Stimulated activated CD4-positive, alpha-beta T cell treated with anti-CD3 and anti-CD28 coated beads, Interleukin-15, amount 100 ng/mL, for 1 hour (primary cell): ENCODE results near the gene DUS4L.
A peak's percentile ranks its signal among the peaks of the same experiment; 100 is the strongest.
"Not testable (repeated sequence)": the region's sequence is repeated elsewhere in the genome, so short reads cannot be mapped to it uniquely, and the experiment has no call there.

ENCODE experiments used
- DNase-seq, 2 donors: peaks; one replicate each; pipeline ENCODE4 v3.0.0-alpha.2; 2020; ENCODE audit warnings: low read depth in 1 of 2, low spot score in 1 of 2

Gene DUS4L, protein sequence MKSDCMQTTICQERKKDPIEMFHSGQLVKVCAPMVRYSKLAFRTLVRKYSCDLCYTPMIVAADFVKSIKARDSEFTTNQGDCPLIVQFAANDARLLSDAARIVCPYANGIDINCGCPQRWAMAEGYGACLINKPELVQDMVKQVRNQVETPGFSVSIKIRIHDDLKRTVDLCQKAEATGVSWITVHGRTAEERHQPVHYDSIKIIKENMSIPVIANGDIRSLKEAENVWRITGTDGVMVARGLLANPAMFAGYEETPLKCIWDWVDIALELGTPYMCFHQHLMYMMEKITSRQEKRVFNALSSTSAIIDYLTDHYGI

GRCh38 chr7:107563775-107564552, at the start of gene DUS4L, which contains the start of gene COG5:
Gene DUS4L (plus strand): TSS chr7:107563971. CDS start chr7:107567071, 3,100 bp downstream.
Gene COG5 (minus strand): TSS chr7:107563920. CDS start chr7:107563896, 24 bp downstream.
- peak; percentile 54 to 82 for DNase-seq

DNA sequence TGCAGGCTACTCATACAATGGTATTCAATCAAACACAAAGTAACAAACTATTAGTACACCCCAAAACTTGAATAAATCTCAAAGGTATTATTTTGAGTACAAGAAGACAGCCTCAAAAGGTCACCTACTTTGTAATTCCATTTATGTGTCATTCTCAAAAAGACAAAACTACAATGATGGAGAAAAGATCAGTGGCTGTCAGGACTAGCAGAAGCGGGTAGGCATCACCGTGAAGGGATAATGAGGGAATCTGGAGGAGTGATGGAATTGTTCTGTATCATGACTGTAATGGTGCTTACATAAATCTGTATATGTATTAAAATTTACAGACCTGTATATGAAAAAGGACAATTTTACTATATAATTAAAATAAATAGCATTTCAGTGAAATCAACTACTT, 37.1 kb upstream of the DUS4L start:
- DNase-seq: no peak

- DNase-seq: no peak
Measured at GRCh38 chr7:107527196-107527595, 36.6 kb upstream of the DUS4L start.

DNA sequence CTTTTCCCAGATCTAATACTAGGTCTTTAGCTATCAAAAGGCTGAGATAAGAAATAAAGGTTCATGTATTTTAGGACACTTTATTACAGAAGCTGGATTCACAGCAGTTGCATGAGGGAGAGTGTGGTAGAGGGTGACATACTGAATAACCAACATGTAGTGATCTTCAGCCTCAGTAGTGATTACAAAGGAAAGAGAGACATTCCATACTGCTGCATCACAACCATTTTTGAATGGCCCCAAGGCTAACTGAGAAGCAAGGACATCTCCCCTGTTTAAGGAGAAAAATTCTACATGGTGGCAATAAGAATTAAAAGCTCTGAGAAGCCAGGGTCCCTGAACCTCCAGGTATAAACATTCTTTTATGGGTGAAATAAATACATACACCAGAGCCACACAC, 35.3 kb upstream of the DUS4L start:
- DNase-seq: no peak

DNA sequence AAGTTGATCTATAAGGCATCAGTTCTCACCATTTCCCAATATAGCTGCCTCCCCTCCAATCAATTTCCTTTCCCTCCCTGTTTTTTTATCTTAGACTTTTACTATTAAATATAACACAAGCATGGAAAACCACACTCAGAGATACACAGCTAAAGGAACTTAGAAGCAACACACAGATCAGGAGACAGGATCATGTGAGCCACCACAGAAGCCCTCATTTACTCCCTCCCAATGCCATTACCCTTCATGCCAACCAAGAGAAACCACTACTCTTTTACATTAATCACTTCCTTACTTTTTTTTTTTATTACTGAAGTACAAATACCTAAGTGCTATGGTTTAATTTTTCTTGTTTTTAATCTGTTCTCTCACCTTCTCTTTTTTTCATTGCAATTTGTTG, 33.0 kb upstream of the DUS4L start:
- no peak for DNase-seq

DNA sequence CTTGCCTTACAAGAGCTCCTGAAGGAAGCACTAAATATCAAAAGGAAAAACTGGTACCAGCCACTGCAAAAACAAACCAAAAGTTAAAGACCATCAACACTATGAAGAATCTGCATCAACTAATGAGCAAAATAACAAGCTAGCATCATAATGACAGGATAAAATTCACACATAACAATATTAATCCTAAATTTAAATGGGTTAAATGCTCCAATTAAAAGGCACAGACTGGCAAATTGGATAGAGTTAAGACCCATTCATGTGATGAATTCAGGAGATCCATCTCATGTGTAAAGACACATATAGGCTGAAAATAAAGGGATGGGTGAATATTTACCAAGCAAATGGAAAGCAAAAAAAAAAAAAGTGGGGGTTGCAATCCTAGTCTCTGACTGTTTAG, 29.6 kb upstream of the DUS4L start:
- no peak for DNase-seq

DNA sequence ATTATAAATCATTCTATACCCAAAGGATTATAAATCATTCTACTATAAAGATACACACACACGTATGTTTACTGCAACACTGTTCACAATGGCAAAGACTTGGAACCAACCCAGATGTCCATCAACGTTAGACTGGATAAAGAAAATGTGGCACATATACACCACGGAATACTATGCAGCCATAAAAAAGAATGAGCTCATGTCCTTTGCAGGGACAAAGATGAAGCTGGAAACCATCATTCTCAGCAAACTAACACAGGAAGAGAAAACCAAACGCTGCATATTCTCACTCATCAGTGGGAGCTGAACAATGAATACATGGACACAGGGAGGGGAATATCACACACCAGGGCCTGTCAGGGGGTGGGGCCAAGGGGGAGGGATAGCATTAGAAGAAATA, 26.5 kb upstream of the DUS4L start:
- not testable (repeated sequence) for DNase-seq

DNA sequence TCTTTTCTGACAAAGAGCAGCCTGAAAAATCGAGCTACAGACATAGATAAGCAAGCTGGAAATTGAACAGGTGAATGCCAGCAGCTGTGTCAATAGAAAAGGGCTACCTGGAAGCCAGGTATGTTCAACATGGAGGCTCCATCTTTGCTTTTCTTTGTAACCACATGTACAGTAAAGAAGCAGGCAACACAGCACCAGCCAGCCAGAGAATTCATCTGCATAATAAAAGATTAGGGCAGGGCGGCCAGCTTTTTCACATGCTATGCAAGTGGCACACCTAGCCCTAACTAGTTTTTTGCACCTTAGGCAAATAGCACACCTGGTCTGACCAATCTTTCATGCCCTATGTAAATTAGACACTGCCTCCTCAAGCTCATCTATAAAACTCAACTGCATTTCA, 25.8 kb upstream of the DUS4L start:
- no peak for DNase-seq

GRCh38 chr7:107543338-107543993, 20.3 kb upstream of the DUS4L start:
- no peak for DNase-seq

DNA sequence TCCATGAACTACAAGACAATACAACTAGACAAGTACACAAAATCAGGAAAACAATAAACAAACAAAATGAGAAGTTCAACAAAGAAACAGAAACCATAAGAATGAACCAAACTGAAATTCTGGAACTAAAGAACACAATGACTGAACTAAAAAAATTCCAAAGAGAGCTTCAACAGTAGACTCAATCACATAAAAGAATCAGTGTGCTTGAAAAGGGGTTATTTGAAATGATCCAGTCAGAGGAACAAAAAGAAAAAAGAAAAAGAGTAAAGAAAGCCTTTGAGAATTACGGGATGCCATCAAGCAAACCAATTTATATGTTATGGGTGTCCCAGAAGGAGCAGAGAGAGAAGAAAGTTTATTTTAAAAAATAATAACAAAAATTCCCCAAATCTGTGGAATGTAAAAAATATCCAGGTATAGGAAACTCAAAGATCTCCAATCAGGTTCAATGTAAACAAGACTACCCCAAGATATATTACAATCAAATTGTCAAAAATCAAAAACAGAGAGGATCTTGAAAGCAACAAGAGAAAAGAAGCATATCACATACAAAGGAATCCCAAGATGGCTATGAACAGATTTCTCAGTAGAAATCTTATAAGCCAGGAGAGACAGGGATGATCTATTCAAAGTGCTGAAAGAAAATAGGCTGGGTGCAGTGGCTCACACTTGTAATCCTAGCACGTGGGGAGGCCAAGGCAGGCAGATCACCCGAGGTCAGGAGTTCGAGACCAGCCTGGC, 18.8 kb upstream of the DUS4L start:
- no peak for DNase-seq

GRCh38 chr7:107551936-107552335, 11.8 kb upstream of the DUS4L start:
- no peak for DNase-seq

DNA sequence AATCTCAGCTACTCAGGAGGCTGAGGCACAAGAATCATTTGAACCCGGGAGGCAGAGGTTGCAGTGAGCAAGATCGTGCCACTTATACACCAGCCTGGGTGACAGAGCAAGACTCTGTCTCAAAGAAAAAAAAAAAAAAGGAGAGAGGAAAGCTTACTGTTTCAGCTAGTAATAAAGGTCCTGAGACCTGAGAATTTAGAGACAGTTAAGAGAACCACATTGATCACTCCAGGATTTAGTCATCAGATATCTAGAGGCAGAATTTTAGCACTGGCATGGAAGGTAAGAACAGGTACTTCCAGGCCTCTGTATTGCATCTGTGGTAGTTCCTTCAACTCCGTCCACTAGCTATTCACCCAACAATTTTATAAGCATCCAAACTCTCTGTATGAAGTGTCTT, 7.9 kb upstream of the DUS4L start:
- no peak for DNase-seq

- DNase-seq: no peak
Measured at GRCh38 chr7:107559864-107560263, 3.9 kb upstream of the DUS4L start.

DNA sequence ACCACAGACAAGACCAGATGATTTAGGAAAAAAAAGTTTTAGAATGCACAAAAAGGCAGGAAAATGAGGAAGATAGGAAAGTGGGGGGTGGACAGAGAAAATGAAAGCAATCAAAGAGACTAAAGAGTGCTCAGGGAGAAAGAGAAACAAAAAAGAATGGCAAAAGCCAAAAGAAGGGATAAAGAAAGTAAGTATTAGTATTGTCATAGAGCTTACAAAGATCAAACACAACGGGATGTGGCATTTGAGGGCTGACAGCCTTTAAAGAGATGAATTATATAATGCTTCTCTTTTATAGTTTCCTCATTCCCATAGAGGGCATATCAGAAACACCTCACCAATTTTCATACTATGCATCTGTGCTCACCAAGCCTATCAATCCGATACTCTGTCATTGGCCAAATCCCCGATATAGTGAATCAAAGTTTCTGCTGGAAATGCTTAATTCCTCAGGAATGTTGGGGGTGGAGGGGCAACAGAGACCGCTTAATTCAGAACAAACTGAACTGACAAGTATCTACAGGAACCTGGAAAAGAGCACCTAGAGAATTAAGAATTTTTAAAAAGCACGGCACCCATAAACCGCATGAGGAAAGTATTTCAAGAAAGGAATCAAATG, 2.8 kb upstream of the DUS4L start:
- no peak for DNase-seq

DNA sequence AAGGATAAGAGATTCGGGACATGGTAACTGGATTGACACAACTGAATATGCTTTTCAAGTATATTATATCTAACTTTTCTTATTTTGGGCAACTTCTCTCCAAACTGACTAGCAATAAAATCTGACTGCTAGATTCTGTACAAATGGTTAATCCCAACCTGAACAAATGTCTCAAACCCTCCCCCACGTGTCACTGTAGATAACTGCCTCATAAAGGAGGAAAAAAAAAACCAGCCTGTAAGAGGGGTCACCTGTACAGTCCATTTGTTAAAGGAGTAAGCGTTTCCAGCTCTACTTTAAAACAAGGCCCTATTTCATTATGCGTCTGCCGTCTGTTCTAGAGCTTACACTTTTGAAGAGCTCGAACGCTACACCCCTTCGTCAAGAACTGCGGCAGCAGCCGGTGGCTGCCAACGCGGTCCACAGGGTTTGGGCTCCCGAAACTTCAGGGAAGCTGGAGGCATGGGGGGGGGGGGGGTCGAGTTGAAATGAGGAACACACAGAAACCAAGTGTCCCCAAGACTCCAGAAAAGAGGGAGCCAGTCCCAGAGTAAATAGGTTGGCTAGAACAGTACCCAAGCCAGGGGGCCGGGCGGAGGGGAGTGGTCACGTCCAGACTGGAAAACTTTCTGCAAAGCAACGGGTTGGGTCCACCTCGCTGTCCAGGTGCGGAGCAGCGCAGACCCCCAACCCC, 543 bp upstream of the DUS4L start:
- no peak for DNase-seq

DNA sequence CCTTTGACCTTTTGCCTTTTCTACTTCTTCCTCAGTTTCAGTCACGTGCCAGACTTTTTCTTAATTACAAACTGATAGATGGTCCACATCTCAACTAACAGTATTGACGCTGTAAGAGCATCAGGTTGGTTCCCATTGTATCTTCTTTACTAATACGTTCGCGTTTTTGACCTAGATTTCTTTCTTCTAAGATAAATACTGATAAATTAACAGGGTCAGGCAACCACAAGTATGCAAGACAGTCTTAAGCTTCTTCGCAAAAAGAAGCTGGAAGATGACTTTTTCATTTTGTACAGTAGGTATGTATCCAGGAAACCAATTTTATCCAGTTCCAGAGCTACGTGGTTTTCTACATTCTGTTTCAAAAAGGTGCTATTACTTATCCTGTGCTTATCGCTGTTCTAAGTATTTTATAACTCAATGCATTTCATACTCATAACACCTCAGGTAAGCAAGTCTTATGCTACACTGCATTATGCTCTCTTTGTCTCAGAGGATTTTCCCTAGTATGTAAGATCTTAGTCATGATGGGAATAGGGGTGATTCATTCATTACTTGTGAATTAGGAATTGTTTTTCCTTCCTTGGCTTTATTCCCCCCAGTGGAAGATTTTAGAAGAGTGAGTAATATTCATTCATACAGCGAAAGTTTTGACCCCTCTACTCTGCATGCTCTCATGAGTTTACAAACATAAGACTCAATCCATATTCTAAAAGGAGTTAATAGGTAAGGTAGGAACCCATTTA, 955 bp downstream of the DUS4L start:
- no peak for DNase-seq

DNA sequence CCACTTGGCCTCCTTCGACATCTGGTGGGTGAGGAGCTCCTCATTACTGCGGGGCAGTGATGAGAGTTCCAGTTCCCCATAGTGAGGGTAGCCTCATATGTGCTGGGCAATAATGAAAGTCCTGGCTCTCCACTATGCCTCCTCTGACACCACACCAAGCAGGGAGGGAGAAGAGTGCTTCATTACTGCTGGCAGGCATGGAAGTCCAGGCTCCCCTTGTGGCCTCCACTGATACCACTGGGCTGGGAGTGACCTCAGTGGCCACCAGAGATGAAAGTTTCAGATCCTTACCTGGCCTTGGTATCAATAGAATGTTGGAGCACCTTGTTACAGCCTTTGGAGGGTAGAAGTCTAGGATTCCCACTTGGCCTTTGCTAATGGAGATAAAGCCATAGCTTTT, 6.5 kb downstream of the DUS4L start:
- no peak for DNase-seq

DNA sequence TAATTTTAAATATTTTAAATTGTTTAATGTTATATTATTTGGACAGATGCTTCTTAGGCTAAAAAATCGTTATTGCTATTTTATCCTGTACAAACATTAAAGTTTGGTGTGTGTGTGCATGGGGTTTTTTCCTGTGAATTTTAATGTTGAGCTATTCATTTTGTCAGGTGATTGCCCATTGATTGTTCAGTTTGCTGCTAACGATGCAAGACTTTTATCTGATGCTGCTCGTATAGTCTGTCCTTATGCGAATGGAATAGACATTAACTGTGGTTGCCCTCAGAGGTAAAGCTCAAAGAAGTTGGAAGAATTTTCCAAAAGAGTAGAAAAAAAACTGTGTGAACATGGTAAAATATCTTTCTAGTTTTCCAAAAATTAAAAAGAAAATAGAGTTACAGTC, 9.8 kb downstream of the DUS4L start:
- DNase-seq: no peak

GRCh38 chr7:107579554-107579884, 15.7 kb downstream of the DUS4L start:
- no peak for DNase-seq
